Endothelial cell (in vitro differentiated cells): ENCODE measurements around the gene TSPAN2. TPM values are rescaled to one million over a fixed set of nuclear protein-coding genes. Genes with fewer than 3 reads are reported as not detected.
"Not testable (repeated sequence)": the region's sequence is repeated elsewhere in the genome, so short reads cannot be mapped to it uniquely, and the experiment has no call there.

ENCODE experiments used
- DNase-seq: peaks from one replicate; pipeline ENCODE4 v3.0.0; 2021; ENCODE audit warnings: low spot score
- H3K27ac Mint-ChIP-seq: one replicate; pipeline ENCODE4 v1.8.0; 2021; ENCODE audit warnings: mixed read lengths, inconsistent platforms; ENCODE audit not compliant: unreplicated experiment
- H3K27me3 Mint-ChIP-seq: one replicate; pipeline ENCODE4 v1.8.0; 2021; ENCODE audit warnings: mild to moderate bottlenecking, moderate library complexity, mixed read lengths, inconsistent platforms; ENCODE audit not compliant: unreplicated experiment
- H3K36me3 Mint-ChIP-seq: one replicate; pipeline ENCODE4 v1.8.0; 2021; ENCODE audit warnings: mild to moderate bottlenecking, low read depth, mixed read lengths, inconsistent platforms; ENCODE audit not compliant: unreplicated experiment
- H3K4me1 Mint-ChIP-seq: one replicate; pipeline ENCODE4 v1.8.0; 2021; ENCODE audit warnings: mild to moderate bottlenecking, mixed read lengths, inconsistent platforms; ENCODE audit not compliant: unreplicated experiment
- H3K4me3 Mint-ChIP-seq: one replicate; pipeline ENCODE4 v1.8.0; 2021; ENCODE audit warnings: mild to moderate bottlenecking, mixed read lengths, inconsistent platforms; ENCODE audit not compliant: unreplicated experiment
- H3K9me3 Mint-ChIP-seq: one replicate; pipeline ENCODE4 v1.8.0; 2021; ENCODE audit warnings: mixed read lengths, inconsistent platforms; ENCODE audit not compliant: unreplicated experiment
- total RNA-seq: library from RNA; stranded (reverse); fragmentation: NEBNext Ultra II Directional; extraction: Animal tissue kit (Norgen Biotek cat#: 25700); gene quantifications from one replicate; pipeline ENCODE4 v1.2.1, GENCODE V29; 2021; ENCODE audit not compliant: unreplicated experiment
- TF ChIP-seq, protein P1 (sequence below): fragments of 200-600 bp; sonication (generic); IDR thresholded peaks from one replicate; pipeline ENCODE4 v1.5.0; 2021; ENCODE audit warnings: antibody characterized with exemption; ENCODE audit not compliant: unreplicated experiment

Gene TSPAN2
- total RNA-seq, 1 donor from 2014 or later, result 57.9 TPM

DNA sequence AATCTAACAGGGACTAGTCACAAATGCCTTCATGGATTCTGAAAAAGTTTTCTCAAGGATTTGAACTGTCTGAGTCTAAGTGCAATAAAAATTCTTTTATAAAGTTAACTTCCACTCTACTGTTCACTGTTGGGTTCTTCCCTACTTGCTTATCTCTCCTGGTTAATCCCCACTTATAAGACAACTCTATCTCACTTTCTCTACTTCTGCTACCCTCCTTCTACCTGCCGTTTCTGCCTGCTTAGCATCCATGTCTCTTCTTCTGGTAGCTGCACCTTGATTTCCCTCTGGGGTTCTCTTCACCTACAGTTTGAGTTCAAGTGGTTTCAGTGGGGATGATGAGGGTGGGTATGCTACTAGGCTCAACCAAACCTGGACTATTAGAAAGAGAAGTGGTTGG lies 53.7 kb downstream of the TSPAN2 start:
- DNase-seq, result no peak
- H3K36me3 Mint-ChIP-seq, result no peaks in the 10 kb centered on the region
- H3K4me3 Mint-ChIP-seq, result no peak overlapping the region
- TF ChIP-seq, protein P1, sequence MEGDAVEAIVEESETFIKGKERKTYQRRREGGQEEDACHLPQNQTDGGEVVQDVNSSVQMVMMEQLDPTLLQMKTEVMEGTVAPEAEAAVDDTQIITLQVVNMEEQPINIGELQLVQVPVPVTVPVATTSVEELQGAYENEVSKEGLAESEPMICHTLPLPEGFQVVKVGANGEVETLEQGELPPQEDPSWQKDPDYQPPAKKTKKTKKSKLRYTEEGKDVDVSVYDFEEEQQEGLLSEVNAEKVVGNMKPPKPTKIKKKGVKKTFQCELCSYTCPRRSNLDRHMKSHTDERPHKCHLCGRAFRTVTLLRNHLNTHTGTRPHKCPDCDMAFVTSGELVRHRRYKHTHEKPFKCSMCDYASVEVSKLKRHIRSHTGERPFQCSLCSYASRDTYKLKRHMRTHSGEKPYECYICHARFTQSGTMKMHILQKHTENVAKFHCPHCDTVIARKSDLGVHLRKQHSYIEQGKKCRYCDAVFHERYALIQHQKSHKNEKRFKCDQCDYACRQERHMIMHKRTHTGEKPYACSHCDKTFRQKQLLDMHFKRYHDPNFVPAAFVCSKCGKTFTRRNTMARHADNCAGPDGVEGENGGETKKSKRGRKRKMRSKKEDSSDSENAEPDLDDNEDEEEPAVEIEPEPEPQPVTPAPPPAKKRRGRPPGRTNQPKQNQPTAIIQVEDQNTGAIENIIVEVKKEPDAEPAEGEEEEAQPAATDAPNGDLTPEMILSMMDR, result no peak
- H3K27ac Mint-ChIP-seq, result no peak overlapping the region
- H3K27me3 Mint-ChIP-seq, result no peaks in the 10 kb centered on the region
- H3K9me3 Mint-ChIP-seq, result no peaks in the 10 kb centered on the region
- H3K4me1 Mint-ChIP-seq, result no peaks in the 10 kb centered on the region

DNA sequence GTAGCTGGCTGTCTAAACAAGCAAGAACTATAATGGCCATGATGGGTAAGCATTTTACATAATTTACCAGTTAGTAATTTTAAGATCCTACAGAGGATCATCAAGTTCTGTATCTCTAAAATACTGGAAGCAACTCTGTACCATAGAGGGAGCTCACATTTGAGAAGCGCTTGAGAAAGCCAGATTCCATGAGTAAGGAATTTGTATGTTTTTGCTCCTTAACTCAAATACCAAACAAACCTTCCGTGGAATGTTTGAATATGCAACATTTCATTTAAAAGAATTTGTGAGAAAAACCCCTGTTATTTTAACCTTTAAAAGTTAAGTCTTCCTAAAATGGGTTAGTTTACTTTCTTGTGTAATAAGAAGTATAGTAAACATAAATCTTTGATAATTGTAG lies 57.7 kb downstream of the TSPAN2 start:
- no peaks in the 10 kb centered on the region for H3K36me3 Mint-ChIP-seq
- TF ChIP-seq, protein P1, result no peak
- H3K27ac Mint-ChIP-seq, result no peak overlapping the region
- no peaks in the 10 kb centered on the region for H3K27me3 Mint-ChIP-seq
- no peaks in the 10 kb centered on the region for H3K4me1 Mint-ChIP-seq
- H3K4me3 Mint-ChIP-seq, result no peak overlapping the region
- H3K9me3 Mint-ChIP-seq, result no peaks in the 10 kb centered on the region
- DNase-seq, result no peak

DNA sequence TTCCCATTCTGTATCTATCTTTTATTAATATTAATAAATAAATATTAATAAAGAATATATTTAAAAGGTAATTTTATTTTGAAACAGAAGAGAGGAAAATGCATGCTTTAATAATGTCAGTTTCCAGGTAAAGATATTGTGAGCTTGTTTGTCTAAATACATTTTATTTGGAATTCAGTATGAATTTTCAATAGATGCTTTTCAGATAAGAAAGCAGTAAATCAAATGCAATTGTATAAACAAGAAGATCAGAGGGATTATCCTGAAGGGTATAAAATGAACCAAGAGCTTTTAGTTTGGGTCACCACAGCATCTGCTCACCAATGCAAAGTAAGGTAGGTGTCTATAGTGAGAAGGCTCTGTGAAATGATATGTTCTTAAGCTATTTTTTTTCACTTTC lies 59.8 kb downstream of the TSPAN2 start, which contains the start of gene TSHB:
Gene TSHB, plus strand, starts transcription at position 301 of the 400 bp plus-strand sequence. CDS start 3,537 bp downstream, outside the sequence.
- H3K4me1 Mint-ChIP-seq, result no peaks in the 10 kb centered on the region
- no peak within 1 kb of the TSS for H3K27ac Mint-ChIP-seq
- TF ChIP-seq, protein P1, result no peak
- no peaks in the 10 kb centered on the region for H3K27me3 Mint-ChIP-seq
- no peak for DNase-seq
- no peaks in the 10 kb centered on the region for H3K36me3 Mint-ChIP-seq
- H3K9me3 Mint-ChIP-seq, result no peaks in the 10 kb centered on the region
- H3K4me3 Mint-ChIP-seq, result no peak within 1 kb of the TSS

DNA sequence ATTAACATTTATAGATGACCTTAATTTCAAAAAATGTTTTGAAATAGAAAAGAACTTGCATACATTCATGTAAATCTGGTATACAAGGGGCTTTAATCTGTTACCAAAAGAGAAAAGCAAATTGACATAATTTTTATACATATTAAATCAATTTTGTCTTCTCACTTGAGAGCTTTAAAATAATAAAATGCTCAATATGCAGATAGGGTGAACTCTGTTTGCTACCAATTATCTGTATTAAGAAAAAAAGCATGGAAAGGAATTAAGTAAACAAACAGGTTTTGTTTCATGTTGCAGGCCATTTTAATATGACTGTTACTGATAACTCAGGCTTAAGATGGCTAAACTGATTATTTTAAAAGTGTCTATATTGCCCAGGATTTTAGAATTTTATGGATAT lies 65.7 kb downstream of the TSPAN2 start:
- Mint-ChIP-seq H3K27me3 (no peaks in the 10 kb centered on the region), H3K36me3 (no peaks in the 10 kb centered on the region), H3K4me3 (no peak overlapping the region), H3K27ac (no peak overlapping the region), H3K9me3 (no peaks in the 10 kb centered on the region), H3K4me1 (no peaks in the 10 kb centered on the region)
- TF ChIP-seq, protein P1, result no peak
- DNase-seq, result no peak

DNA sequence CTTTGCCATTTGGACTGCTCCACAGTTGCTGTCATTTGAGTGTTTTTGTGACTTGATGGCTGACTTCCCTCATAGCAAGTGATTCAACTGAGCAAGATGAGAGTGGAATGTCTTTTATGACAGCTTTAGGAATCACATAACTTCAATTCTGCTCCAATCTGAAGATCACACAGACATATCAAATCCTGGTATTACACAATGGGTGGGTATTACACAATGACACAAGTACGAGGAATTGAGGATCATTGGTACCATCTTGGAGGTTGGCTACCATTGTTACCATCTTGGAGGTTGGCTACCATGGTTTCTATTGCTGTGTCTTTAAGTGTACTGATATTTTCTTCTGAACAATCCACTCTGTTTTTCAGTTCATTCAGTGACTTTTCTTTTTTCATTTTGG lies 68.2 kb downstream of the TSPAN2 start:
- DNase-seq, result no peak
- Mint-ChIP-seq H3K9me3 (no peaks in the 10 kb centered on the region), H3K27me3 (no peaks in the 10 kb centered on the region), H3K4me3 (no peak overlapping the region), H3K36me3 (no peaks in the 10 kb centered on the region), H3K4me1 (no peaks in the 10 kb centered on the region), H3K27ac (no peak overlapping the region)
- TF ChIP-seq, protein P1, result no peak

DNA sequence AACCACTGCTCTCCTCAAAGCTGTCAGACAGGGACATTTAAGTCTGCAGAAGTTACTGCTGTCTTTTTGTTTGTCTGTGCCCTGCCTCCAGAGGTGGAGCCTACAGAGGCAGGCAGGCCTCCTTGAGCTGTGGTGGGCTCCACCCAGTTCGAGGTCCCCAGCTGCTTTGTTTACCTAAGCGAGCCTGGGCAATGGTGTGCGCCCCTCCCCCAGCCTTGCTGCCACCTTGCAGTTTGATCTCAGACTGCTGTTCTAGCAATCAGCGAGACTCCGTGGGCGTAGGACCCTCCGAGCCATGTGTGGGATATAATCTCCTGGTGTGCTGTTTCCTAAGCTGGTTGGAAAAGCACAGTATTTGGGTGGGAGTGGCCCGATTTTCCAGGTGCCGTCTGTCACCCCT lies 69.8 kb downstream of the TSPAN2 start:
- H3K27ac Mint-ChIP-seq, result not testable (repeated sequence)

More for the DNA sequence above, 69.8 kb downstream of the TSPAN2 start:
- not testable (repeated sequence) for DNase-seq, H3K4me1 Mint-ChIP-seq, H3K27me3 Mint-ChIP-seq, H3K36me3 Mint-ChIP-seq, H3K4me3 Mint-ChIP-seq, H3K9me3 Mint-ChIP-seq
